Peyer's patch (tissue), 4 donors: ENCODE data around the gene STXBP3.

Experiments
- CTCF ChIP-seq, 6 experiments: fragments of 450-650 bp in 4 of 6; fragments of 200-600 bp in 2 of 6; sonication (generic) in 1 of 6; IDR thresholded peaks; one replicate each; pipeline ENCODE4 v1.5.1; 2017 to 2019; ENCODE audit warnings: antibody characterized with exemption in 6 of 6, mild to moderate bottlenecking in 3 of 6, moderate library complexity in 1 of 6
- POLR2A ChIP-seq, 2 donors: fragments of 450-650 bp; IDR thresholded peaks; one replicate each; pipeline ENCODE4 v1.5.1; 2017; ENCODE audit warnings: antibody characterized with exemption in 2 of 2, mild to moderate bottlenecking in 2 of 2, moderate library complexity in 2 of 2

GRCh38 chr1:108831225-108831624 lies 84.8 kb downstream of the STXBP3 start:
- TF ChIP-seq CTCF (IDR thresholded peaks at IDR 0.05) (no peak), POLR2A (IDR thresholded peaks at IDR 0.05) (no peak)
